HepG2 (cell line): ENCODE measurements around the gene HLA-DQA1. TPM values are rescaled to one million over a fixed set of nuclear protein-coding genes. Genes with fewer than 3 reads are reported as not detected.

ENCODE experiments used
- ATAC-seq: fragments of 200-7000 bp; cut with Tn5 transposase; 3 replicates; pipeline ENCODE4 v1.9.1; 2020; ENCODE audit warnings: mild to moderate bottlenecking, moderate library complexity
- BruUV-seq: library from RNA; stranded (reverse); fragments of 400-500 nt; replicated peaks from 2 replicates; lab custom pipeline; 2021; lab: Mats Ljungman, UMichigan
- CTCF ChIA-PET: fragments of 300-600 bp; formaldehyde crosslinking; extraction: SDS; loops from one replicate; lab custom pipeline; 2021; ENCODE audit warnings: low total read pairs, inconsistent platforms, low intra/inter-chr PET ratio; lab: Yijun Ruan, JAX
- POLR2A ChIA-PET: fragments of 350-600 bp; sonication (Branson Sonifier 250); formaldehyde crosslinking; loops from one replicate; lab custom pipeline; 2020; ENCODE audit warnings: antibody characterized with exemption, inconsistent platforms; lab: Yijun Ruan, JAX
- DNase-seq: peaks from one replicate; pipeline ENCODE4 v3.0.0-alpha.2; 2015; ENCODE audit warnings: low spot score
- FAIRE-seq: peaks from 3 replicates; lab custom pipeline; 2011; peaks lifted over from hg19 to GRCh38; lab: Jason Lieb, UNC
- H2AFZ ChIP-seq: one replicate; pipeline ENCODE4 v1.6.1; 2011; ENCODE audit warnings: low read length, inconsistent platforms
- H3K27ac ChIP-seq: fragments of 300-600 bp; 3 replicates; pipeline ENCODE4 v1.8.0; 2011; ENCODE audit warnings: mixed run types, mild to moderate bottlenecking, mixed read lengths, low read length, inconsistent platforms; ENCODE audit not compliant: insufficient read depth; ENCODE audit errors: extremely low read length
- H3K27me3 ChIP-seq, 2 experiments: fragments of 200-600 bp in 1 of 2; 2 replicates in 1 of 2; 3 replicates in 1 of 2; pipeline versions ENCODE4 v1.6.0 to v1.8.0; 2011; ENCODE audit warnings: low read length in 2 of 2, mild to moderate bottlenecking in 2 of 2, moderate library complexity in 2 of 2, inconsistent platforms in 1 of 2; ENCODE audit not compliant: insufficient read depth in 2 of 2, control insufficient read depth in 1 of 2
- H3K36me3 ChIP-seq, 2 experiments: fragments of 200-600 bp in 1 of 2; replicated peaks in 1 of 2; 2 replicates in 1 of 2; 3 replicates in 1 of 2; pipeline versions ENCODE4 v1.5.1 to v1.8.0; 2011; ENCODE audit warnings: low read length in 2 of 2, inconsistent platforms in 1 of 2; ENCODE audit not compliant: insufficient read depth in 2 of 2, control insufficient read depth in 1 of 2
- H3K4me1 ChIP-seq: 2 replicates; pipeline ENCODE4 v1.5.1; 2012; ENCODE audit warnings: low read length, inconsistent platforms; ENCODE audit not compliant: insufficient read depth
- H3K4me2 ChIP-seq: 2 replicates; pipeline ENCODE4 v1.6.0; 2011; ENCODE audit warnings: low read depth, low read length, inconsistent platforms
- H3K4me3 ChIP-seq, 3 experiments: fragments of 200-600 bp in 1 of 3; sonication (generic), shearing (Covaris generic) in 1 of 3; replicated peaks in 1 of 3; 2 replicates each; pipeline ENCODE4 v1.5.1; 2011 to 2016; ENCODE audit warnings: low read length in 3 of 3, inconsistent platforms in 2 of 3, low read depth in 2 of 3, mild to moderate bottlenecking in 2 of 3, control low read depth in 1 of 3, mixed read lengths in 1 of 3; ENCODE audit not compliant: insufficient read depth in 1 of 3
- H3K79me2 ChIP-seq: one replicate; pipeline ENCODE4 v1.6.1; 2011; ENCODE audit warnings: low read length, inconsistent platforms; ENCODE audit not compliant: insufficient read depth
- H3K9ac ChIP-seq: 2 replicates; pipeline ENCODE4 v1.6.0; 2011; ENCODE audit warnings: mild to moderate bottlenecking, low read depth, low read length, inconsistent platforms; ENCODE audit not compliant: insufficient read depth
- H3K9me3 ChIP-seq: 2 replicates; pipeline ENCODE4 v1.5.1; 2012; ENCODE audit warnings: mild to moderate bottlenecking, low read length
- H4K20me1 ChIP-seq: 2 replicates; pipeline ENCODE4 v1.6.0; 2011; ENCODE audit warnings: inconsistent platforms, mild to moderate bottlenecking, low read length, moderate library complexity; ENCODE audit not compliant: insufficient read depth
- CREM ChIP-seq, 2 experiments: sonication (generic) in 1 of 2; formaldehyde crosslinking in 1 of 2; IDR thresholded peaks; 2 replicates each; pipeline versions ENCODE4 v1.4.0 to v1.6.1; 2016 to 2020; ENCODE audit warnings: antibody characterized with exemption in 1 of 2, mild to moderate bottlenecking in 1 of 2, missing genetic modification reagents in 1 of 2
- FOXM1 ChIP-seq: sonication (generic); formaldehyde crosslinking; IDR thresholded peaks from 2 replicates; pipeline ENCODE4 v1.5.0; 2020; ENCODE audit warnings: missing genetic modification reagents
- HNF1B ChIP-seq: sonication (generic); formaldehyde crosslinking; IDR thresholded peaks from 2 replicates; pipeline ENCODE4 v1.5.1; 2020; ENCODE audit warnings: mild to moderate bottlenecking, moderate library complexity, missing genetic modification reagents
- RNF219 ChIP-seq: sonication (generic); formaldehyde crosslinking; IDR thresholded peaks from 2 replicates; pipeline ENCODE4 v1.5.0; 2020; ENCODE audit warnings: mild to moderate bottlenecking, missing genetic modification reagents
- SNAI1 ChIP-seq: sonication (generic); formaldehyde crosslinking; IDR thresholded peaks from 2 replicates; pipeline ENCODE4 v1.5.0; 2020; ENCODE audit warnings: mild to moderate bottlenecking, missing genetic modification reagents, borderline replicate concordance
- ZBTB33 ChIP-seq: sonication (generic); formaldehyde crosslinking; IDR thresholded peaks from 2 replicates; pipeline ENCODE4 v1.4.0; 2020; ENCODE audit warnings: missing genetic modification reagents
- ZNF407 ChIP-seq: sonication (generic); formaldehyde crosslinking; IDR thresholded peaks from one replicate; pipeline ENCODE4 v1.5.1; 2020; ENCODE audit warnings: mild to moderate bottlenecking, missing genetic modification reagents; ENCODE audit errors: not compliant biosample characterization
- ZNF878 ChIP-seq: sonication (generic); formaldehyde crosslinking; IDR thresholded peaks from 2 replicates; pipeline ENCODE4 v1.8.1; 2023; ENCODE audit warnings: mild to moderate bottlenecking, missing genetic modification reagents, moderate library complexity
- in situ Hi-C: cut with HindIII; loops from 2 replicates; pipeline ENCODE4 v1.10.0; 2017; ENCODE audit warnings: low pct_unique_long_range_greater_than_20kb; ENCODE audit not compliant: extremely low pct_ligation_motif_present
- intact Hi-C: fragments of 100-400 bp; cut with micrococcal nuclease; formaldehyde crosslinking; loops from one replicate; pipeline ENCODE4 v1.10.0; 2022; ENCODE audit not compliant: unreplicated experiment
- polyA plus RNA-seq, 8 experiments: library from polyadenylated mRNA; depleted of rRNA in 3 of 8; stranded (reverse) in 7 of 8; unstranded in 1 of 8; fragments of >200 nt; fragmentation: Illumina TruSeq in 4 of 8; extraction: Trizol in 4 of 8; gene quantifications; 2 replicates each; pipeline versions ENCODE4 v1.2.1 to v1.2.3, GENCODE V29; 2011 to 2016; ENCODE audit warnings: low read depth in 4 of 8, missing spikeins in 1 of 8, mixed read lengths in 1 of 8; ENCODE audit not compliant: insufficient read depth in 1 of 8
- total RNA-seq, 5 experiments: library from RNA; depleted of rRNA; stranded (reverse); fragments of >200 nt; fragmentation: Illumina TruSeq; extraction: Trizol; gene quantifications; 2 replicates each; pipeline ENCODE4 v1.2.3, GENCODE V29; 2016; ENCODE audit warnings: low read depth in 1 of 5

Gene HLA-DQA1
- total and polyA plus RNA-seq, 2 of the 13 experiments (the other 11 are each of a cell fraction or from before 2014, with no cell fraction given) = not detected

GRCh38 chr6:32597024-32597423 lies 40.2 kb upstream of the HLA-DQA1 start:
- Histone ChIP-seq H3K9me3 (no peaks in the 10 kb centered on the region; the same call in 1 of the 2 replicates), H4K20me1 (no peaks in the 10 kb centered on the region), H3K9ac (no peak overlapping the region), H3K79me2 (no peaks in the 10 kb centered on the region), H3K27ac (no peak overlapping the region), H3K36me3 (no peaks in the 10 kb centered on the region), H3K27me3 (no peaks in the 10 kb centered on the region; a peak in 1 of 5 replicates), H2AFZ (no peak overlapping the region), H3K4me3 (no peak overlapping the region), H3K4me2 (no peak overlapping the region), H3K4me1 (no peaks in the 10 kb centered on the region)
- no peak for DNase-seq
- BruUV-seq = no TSS peak
- FAIRE-seq = no peak
- in situ Hi-C loops (no loop called here), intact Hi-C loops (no loop called here)
- CTCF ChIA-PET = no interaction called here
- POLR2A ChIA-PET = no interaction called here
- no peak for ATAC-seq
- TF ChIP-seq SNAI1 (CRISPR knock-in tag) (no peak), HNF1B (no peak), ZNF407 (no peak), ZNF878 (CRISPR knock-in tag) (no peak), CREM (IDR thresholded peaks at IDR 0.05) (no peak), CREM (CRISPR knock-in tag; IDR thresholded peaks at IDR 0.05) (no peak), ZBTB33 (no peak), FOXM1 (no peak), RNF219 (CRISPR knock-in tag) (no peak)
